ENCODE data around the gene ABCA2. TPM values are rescaled to one million over a fixed set of nuclear protein-coding genes. Genes with fewer than 3 reads are reported as not detected.

Gene ABCA2
- total and polyA plus RNA-seq, 2 experiments from 2014 or later: 7.0 to 16.0 TPM

DNA sequence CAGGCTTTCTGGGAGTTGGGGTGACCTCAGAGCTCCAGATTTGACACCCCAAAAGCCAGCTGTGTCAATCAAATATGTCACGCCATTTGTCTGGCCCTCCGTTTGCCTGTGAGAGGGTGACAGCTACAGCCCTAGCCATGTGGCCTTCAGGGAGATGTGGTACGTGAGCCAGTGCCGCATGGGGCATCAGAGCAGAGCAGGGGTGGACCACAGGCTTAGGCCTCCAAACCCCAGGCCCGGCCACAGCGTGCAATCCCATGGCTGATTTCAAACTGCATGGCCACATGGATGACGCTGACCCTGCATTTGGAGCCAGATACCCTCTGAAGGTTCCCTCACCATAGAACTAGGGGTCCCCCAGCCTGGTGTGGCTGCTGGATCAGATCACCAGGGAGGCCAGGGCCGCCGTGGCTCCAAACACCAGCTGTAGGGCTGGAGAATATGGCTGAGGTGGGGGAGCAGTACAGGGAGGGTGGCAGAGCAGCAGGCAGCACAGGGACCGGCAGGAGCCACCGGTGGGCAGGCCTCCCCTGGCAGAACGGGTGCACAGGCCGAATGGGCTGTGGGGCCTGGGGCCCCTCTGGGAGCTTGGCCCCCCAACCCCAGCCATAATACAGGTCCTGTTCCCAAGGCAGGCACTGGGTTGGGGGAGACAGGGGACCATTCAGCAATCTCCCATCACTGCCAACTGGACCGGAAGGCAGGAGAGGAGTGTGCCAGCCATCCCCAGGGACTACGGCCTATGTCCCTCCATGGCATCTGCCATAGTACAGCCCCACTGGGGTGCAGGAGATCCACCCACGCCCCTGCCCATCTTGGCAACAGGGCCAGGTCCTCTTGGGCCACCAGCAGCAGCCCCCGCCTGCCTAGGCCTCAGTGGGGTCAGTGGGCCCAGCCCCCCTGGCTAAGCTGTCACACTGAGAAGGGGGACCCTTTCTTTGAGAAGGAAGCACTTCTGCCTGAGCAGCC, 40.8 kb upstream of the ABCA2 start:
- peaks cover 19% of the 10 kb centered on the region for H3K4me1 Mint-ChIP-seq
- ATAC-seq (no peak), DNase-seq (ENCODE audit: low spot score) (no peak)
- H3K79me2 ChIP-seq (replicated peaks; ENCODE audit: insufficient read depth): peaks cover 10% of the 10 kb centered on the region; the same call in 1 of the 2 replicates
- H3K4me1 ChIP-seq (ENCODE audit: insufficient read depth): peaks cover 18% of the 10 kb centered on the region; the same call in 1 of the 2 replicates
- no peaks in the 10 kb centered on the region; the same call in 2 of the 3 replicates for H3K9me3 Mint-ChIP-seq
- H3K27ac ChIP-seq (ENCODE audit: low read depth): no peak overlapping the region
- TF ChIP-seq POLR2AphosphoS5 (IDR thresholded peaks at IDR 0.05; ENCODE audit: low read depth) (no peak), NANOG (IDR thresholded peaks at IDR 0.05; ENCODE audit: borderline replicate concordance) (no peak), ZNF114 (CRISPR knock-in tag; IDR thresholded peaks at IDR 0.05) (no peak), CTCF (conservative IDR thresholded peaks at IDR 0.05; ENCODE audit: low read depth in 2 of 2) (no peak), JUNB (IDR thresholded peaks at IDR 0.05; ENCODE audit: unreplicated experiment) (no peak), CREB1 (CRISPR knock-in tag; IDR thresholded peaks at IDR 0.05; ENCODE audit: low read depth) (no peak), EZH2phosphoT487 (IDR thresholded peaks at IDR 0.05; ENCODE audit: unreplicated experiment) (no peak), ZNF331 (CRISPR knock-in tag; IDR thresholded peaks at IDR 0.05; ENCODE audit: low read depth) (no peak), EZH2 (IDR thresholded peaks at IDR 0.05; ENCODE audit: low read depth, unreplicated experiment) (no peak), REST (IDR thresholded peaks at IDR 0.05; ENCODE audit: unreplicated experiment) (no peak), ZNF462 (CRISPR knock-in tag; IDR thresholded peaks at IDR 0.05) (no peak), STAT1 (IDR thresholded peaks at IDR 0.05; ENCODE audit: unreplicated experiment) (no peak)
- TF ChIP-seq, protein P1, sequence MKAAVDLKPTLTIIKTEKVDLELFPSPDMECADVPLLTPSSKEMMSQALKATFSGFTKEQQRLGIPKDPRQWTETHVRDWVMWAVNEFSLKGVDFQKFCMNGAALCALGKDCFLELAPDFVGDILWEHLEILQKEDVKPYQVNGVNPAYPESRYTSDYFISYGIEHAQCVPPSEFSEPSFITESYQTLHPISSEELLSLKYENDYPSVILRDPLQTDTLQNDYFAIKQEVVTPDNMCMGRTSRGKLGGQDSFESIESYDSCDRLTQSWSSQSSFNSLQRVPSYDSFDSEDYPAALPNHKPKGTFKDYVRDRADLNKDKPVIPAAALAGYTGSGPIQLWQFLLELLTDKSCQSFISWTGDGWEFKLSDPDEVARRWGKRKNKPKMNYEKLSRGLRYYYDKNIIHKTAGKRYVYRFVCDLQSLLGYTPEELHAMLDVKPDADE (IDR thresholded peaks at IDR 0.05): no peak
- no peaks in the 10 kb centered on the region for H3K9me2 ChIP-seq (ENCODE audit: insufficient read depth)
- H3K4me2 ChIP-seq: peak overlapping the region; percentile 85
- H3K36me3 Mint-ChIP-seq (ENCODE audit: low read depth): no peaks in the 10 kb centered on the region; the same call in 1 of the 3 replicates
- H2AFZ ChIP-seq: no peak overlapping the region
- peak overlapping the region; percentile 71 for H3K4me3 ChIP-seq
- peaks cover 10% of the 10 kb centered on the region for H3K27me3 Mint-ChIP-seq (ENCODE audit: insufficient read depth, low read depth, poor library complexity)
- H3K27me3 ChIP-seq (ENCODE audit: insufficient read depth): 0 out of 2 replicates have a peak, but pooled peaks cover 8% of the 10 kb centered on the region
- H4K20me1 ChIP-seq (replicated peaks; ENCODE audit: insufficient read depth): peaks cover 11% of the 10 kb centered on the region; the same call in 1 of the 2 replicates
- no peaks in the 10 kb centered on the region; the same call in 1 of the 2 replicates for H3K36me3 ChIP-seq (ENCODE audit: insufficient read depth)
- peaks cover 15% of the 10 kb centered on the region; the same call in 1 of the 2 replicates for H3F3A ChIP-seq (replicated peaks; ENCODE audit: low read depth)
- peak overlapping the region; percentile 66 for H3K4me3 Mint-ChIP-seq
- no peak overlapping the region for H3K27ac Mint-ChIP-seq
